ENCODE data around the gene PAK4.

Gene PAK4

DNA sequence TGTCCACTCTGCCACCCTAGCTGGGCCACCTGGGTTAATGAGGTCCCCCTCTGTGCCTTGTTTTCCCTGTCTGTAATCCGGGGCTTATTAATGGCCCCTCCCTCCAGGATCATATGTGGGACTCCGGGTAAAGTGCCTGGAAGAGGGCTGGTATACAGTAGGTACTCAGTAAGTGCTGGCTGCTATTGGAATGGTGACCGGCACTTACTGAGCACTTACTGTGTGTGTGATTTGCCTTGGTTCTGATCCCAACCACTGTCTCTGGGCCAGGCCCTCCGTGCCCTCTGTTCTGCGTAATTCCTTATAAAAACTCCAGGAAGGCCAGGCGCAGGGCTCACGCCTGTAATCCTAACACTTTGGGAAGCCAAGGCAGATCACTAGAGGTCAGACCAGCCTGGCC is 40.3 kb downstream of the PAK4 start:
- DNase-seq (ENCODE audit: low spot score): no peak

GRCh38 chr19:39166571-39167391 is 41.2 kb downstream of the PAK4 start:
- DNase-seq (ENCODE audit: low spot score): no peak

DNA sequence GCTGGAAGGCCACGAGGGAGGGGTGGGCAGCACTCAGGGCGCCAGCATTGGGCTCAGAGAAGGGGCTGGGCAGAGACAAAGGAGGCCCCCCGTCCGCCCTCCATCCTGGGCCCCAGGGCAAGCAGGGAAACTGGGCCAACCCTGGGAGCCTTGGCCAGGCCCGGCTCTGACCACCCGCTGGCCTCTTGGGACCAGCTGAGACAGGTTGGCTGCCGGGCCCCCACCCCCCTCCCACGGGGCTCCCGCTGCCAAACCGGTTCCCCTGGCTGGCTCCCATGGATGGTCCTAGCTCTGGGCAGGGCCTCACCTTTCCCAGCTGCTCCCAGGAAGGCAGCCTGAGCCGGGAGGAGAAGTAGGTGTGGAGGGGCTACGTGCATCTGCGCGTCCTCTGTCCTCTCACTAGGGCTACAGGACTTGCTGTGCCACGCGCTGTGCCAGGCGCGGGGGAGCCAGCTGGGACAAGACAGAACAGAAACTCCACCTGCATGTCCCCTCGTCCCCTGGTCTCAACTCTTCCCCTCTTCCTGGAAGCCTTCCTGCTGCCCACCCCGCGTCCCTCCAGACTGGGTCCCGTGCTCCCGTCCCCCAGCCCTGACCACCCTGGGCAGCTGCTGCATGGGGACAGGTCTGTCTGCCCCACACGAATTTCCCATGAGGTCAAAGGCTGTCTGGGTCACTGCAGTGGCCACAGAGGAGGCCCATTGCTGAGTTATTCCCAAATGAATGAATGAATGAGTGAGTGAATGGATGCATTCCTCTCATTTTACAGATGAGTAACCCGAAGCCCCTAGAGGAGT is 42.1 kb downstream of the PAK4 start:
- no peak for DNase-seq (ENCODE audit: low spot score)

GRCh38 chr19:39168258-39169142 is 42.9 kb downstream of the PAK4 start:
- no peak for DNase-seq (ENCODE audit: low spot score)

- no peak for DNase-seq (ENCODE audit: low spot score)
Observed at GRCh38 chr19:39169143-39169810, 43.7 kb downstream of the PAK4 start.

DNA sequence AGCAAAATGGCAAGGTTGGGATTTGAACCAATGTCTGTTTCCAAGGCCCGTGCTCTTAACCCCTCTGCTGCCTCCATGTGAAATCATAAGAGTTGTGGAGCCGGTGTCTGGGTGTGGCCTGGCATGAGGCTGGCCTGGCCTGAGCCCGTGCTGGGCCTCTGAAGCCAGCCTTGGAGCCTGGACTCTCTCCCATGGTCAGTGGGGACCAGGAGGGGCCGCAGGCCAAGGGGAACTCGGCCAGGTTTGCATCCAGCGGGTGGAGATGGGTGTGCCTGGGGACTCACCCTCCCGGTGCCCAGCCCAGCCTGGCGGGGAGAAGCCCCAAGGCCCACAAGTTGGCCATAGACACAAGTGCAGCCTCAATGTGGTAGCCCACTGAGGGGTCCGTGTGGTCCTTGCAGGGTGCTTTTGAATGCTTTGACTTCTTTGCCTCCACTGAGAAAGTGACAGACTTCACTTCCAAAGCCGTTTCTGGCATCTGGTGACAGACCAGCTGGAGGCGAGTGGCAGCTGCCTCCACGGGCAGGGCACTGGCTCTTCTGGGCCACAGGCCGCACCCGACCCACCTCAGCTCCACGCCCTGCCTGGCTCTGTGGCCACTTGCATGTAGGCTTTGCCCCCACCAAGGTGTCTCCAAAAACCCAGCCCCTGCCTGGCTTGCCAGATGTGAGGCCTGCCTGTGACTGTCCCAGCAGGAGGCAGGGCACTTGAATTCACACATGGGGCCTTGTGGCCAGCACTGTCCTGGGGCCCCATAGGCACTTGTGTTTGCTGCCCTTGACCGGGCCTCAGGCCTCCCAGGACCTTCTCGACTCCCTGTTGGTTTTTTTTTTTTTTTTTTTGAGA is 45.0 kb downstream of the PAK4 start:
- no peak for DNase-seq (ENCODE audit: low spot score)

- no peak for DNase-seq (ENCODE audit: low spot score)
Observed at GRCh38 chr19:39171479-39172465, 46.2 kb downstream of the PAK4 start.

GRCh38 chr19:39172700-39173501 is 47.3 kb downstream of the PAK4 start:
- no peak for DNase-seq (ENCODE audit: low spot score)

DNA sequence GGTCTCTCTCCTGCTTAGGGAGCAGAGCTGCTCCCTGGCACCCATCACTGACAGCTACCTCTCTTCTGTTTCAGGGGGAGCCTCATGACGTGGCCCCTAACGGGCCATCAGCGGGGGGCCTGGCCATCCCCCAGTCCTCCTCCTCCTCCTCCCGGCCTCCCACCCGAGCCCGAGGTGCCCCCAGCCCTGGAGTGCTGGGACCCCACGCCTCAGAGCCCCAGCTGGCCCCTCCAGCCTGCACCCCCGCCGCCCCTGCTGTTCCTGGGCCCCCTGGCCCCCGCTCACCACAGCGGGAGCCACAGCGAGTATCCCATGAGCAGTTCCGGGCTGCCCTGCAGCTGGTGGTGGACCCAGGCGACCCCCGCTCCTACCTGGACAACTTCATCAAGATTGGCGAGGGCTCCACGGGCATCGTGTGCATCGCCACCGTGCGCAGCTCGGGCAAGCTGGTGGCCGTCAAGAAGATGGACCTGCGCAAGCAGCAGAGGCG is 48.0 kb downstream of the PAK4 start:
- DNase-seq (ENCODE audit: low spot score): no peak

DNA sequence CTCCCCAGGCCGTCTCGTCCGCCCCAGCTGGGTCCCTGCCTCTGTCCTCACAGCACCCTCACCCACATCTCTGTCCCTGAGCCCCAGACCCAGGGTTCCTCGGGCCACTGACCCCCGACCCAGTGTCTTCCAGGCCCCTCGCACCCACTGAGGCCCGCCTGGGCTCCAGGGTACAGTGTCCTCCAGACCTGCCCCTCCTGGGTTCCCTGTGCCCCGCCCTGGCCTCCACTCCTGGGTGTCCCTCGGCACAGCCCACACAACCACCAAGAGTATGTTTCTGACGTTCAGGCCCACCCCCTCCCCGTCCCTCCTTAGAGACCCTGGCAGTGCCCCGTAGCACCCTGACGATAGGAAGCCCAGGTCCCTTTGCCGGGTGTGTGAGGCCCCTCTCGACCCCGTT is 48.6 kb downstream of the PAK4 start:
- DNase-seq (ENCODE audit: low spot score): no peak

GRCh38 chr19:39174558-39175544 is 49.3 kb downstream of the PAK4 start:
- no peak for DNase-seq (ENCODE audit: low spot score)

- no peak for DNase-seq (ENCODE audit: low spot score)
Observed at GRCh38 chr19:39175564-39175963, 50.0 kb downstream of the PAK4 start.

GRCh38 chr19:39177110-39177699 is 51.6 kb downstream of the PAK4 start:
- DNase-seq (ENCODE audit: low spot score): no peak

GRCh38 chr19:39177736-39178135 is 52.1 kb downstream of the PAK4 start:
- DNase-seq (ENCODE audit: low spot score): no peak

GRCh38 chr19:39178296-39179006 is 52.9 kb downstream of the PAK4 start:
- DNase-seq (ENCODE audit: low spot score): no peak

DNA sequence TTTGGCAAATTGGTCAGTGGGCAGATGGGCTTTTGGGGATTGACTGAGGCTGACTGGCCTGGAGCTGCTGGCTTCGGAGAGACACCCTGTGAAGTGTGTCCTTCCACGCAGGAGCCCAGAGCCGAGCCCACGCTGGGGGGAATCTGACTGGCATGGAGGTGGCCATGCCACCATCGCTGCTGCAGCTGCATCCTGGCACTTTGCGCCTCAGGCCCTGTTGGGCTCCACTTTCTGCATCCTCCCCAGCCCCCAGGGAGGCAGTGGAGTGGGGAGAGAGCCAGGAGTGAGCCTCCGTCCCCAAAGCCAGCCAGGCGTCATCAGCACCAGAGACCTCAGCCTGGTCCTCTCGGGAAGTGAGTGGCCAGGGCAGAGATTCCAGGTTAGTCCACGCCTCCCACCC is 54.2 kb downstream of the PAK4 start:
- no peak for DNase-seq (ENCODE audit: low spot score)
